CD1c-positive myeloid dendritic cell (primary cell): ENCODE data around the gene CANX.

Experiments used
- DNase-seq: peaks from one replicate; pipeline ENCODE4 v3.0.0-alpha.2; 2016; ENCODE audit errors: extremely low spot score

CANX gene

DNA sequence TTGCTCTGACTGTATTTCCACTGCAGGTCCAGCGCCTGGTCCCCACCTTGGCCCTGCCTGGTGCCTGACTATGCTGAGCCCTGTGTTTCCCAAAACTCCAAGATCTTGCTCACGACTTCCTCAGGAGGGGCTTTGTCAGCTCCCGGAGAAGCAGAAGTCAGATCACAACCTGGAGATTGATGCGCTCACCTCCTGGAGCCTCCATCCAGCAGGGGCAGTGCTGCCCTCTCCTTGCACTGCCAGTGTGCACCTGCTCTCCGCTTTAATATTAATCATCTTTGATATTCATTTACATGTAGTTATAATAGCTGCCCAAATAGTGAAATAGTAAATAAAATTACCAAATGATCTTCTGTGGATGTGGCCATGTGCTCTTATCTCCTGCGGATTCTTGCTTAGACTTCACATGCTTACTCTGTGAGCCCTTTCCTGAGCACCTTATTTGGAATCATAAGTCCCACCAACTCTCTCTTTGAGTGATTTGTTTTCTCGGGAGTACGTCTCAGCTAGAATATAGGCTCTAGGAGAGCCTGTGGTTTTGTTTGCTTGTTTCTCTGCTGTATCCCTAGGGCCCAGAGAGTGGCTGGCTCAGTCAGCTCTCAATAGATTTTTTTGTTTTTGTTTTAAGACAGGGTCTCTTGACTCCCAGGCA is 51.2 kb downstream of the CANX start:
- DNase-seq = no peak

- no peak for DNase-seq
These were observed 55.2 kb downstream of the CANX start for GRCh38 chr5:179753971-179754370.

DNA sequence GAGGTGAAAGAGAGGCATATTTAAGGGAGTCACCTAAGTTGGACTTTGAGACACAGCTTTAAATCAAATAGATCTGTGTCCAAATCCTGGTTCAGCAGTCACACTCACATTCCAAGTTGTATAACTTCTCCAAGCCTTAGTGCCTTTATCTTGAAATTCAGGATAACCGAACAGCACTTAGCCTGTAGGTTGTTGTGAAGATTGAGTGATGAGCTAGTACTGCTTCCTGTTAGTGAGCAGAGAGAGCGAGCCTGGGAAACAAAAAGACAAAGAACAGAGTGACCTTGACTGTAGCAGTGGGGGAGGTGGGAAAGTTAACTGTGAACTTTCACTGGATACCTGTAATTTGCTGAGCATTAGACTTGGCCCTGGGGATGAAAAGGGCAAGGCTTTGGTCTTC is 56.3 kb downstream of the CANX start:
- DNase-seq = no peak

DNA sequence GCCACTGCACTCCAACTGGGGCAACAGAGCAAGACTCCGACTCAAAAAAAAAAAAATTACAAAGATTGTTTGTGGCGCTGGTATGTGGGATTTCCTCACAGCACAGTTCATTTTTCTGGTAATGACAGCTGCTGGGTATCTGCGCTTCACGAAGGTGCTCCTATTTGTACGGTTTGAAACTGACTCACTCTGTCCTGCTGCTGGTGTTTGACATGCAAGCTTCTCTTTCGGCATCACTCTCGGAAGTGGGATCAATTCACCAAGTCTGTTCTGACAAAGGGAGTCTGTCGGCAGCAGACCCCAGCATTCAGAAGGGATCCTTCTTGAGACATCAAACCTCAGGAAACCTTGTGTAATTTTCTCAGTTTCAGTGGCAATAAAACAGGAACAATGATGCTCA is 60.2 kb downstream of the CANX start:
- DNase-seq = peak; percentile 76

DNA sequence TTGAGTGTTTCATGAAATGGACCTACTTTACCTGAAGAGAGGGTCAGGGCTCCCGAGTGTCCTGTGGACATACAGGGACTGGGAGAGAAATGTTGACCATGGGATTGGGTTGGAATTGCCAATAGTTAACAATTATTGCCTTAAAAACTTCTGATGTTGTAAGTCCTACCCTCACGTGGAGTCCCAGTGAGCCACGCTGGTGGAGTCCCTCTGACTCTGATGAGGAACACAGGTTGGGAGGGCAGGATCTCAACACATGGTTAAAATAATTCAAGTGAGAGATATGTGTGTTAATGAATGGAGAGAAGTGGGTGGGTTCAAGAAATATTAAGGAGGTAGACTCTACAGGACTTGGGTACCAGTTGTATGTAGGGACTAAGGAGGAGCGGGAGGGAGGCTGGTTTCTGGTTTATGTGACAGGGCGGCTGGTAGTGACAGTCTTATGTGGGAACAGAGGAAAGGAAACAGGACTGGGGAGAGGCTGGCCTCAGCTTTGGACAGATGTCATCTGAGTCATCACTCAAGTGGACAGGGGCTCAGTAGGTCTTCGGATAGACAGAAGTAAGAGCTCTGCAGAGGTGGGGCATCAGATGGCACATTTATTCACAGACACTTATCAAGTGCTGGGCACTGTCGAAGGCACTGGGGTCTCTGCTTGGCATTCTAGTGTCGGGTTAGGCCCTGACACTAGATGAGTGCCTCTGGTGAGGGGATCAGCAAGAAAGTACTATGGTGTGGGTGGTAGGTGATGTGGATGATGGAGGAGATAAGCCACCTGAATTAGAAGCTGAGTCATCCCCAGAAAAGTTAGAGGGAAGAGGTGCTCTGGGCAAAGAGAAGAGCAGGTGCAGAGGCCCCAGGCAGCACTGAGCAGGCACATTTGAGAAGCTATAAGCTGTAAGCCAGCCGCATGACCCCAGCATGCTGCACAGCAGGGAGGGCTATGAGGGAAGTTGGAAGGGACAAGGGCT is 61.1 kb downstream of the CANX start:
- peak; percentile 41 for DNase-seq

DNA sequence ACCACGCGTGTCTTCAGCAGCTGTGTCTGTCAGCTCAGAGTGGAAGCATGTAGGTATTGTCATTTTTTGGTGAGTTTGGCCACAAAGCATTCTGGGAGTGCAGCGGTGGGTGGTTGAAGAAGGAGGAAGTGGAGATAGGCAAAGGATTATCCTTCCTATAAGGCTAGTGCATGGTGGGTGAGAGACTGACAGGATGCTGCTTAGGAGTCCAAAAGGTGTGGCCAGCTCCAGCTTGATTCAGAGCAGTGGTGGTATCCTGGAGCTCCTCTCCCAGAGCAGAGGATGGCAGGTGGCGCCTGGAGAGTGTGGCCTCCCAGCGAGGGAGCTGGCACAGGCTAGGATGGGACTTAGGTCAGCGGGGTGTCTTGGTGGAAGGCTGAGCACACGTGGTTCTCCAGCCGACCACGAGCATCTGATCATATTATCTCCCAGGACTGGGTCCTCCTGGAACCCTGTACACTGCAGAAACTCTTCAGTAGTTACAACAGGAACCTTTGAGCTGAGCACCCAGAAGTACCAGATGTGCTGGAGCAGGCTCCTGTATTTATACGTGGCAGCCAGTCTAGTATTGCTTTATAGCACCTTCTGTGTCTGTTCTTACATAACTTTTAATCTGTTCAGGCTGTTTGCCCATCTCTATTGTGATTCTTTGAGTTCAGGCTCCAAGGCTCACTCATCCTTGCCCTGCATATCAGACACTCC is 63.5 kb downstream of the CANX start:
- DNase-seq = peak; percentile 77

DNA sequence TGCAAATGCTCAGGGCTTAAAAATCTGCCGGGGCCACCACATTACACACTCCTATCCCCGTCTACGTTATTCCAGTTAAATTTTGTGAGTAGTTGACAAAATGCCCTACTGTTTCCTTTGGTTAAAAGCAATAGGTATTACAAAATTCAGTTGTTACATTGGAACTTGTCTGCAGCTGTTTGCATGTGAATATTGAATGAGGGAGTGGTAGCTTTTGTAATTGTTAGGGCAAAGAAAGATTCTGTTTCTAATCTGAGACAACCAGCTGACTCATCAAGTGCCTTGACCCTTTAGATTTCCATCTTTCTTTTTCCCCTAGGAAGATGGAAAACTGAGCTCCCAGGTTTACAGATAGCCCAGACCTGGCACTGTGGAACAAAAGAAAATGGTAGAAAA is 64.0 kb downstream of the CANX start:
- no peak for DNase-seq

DNA sequence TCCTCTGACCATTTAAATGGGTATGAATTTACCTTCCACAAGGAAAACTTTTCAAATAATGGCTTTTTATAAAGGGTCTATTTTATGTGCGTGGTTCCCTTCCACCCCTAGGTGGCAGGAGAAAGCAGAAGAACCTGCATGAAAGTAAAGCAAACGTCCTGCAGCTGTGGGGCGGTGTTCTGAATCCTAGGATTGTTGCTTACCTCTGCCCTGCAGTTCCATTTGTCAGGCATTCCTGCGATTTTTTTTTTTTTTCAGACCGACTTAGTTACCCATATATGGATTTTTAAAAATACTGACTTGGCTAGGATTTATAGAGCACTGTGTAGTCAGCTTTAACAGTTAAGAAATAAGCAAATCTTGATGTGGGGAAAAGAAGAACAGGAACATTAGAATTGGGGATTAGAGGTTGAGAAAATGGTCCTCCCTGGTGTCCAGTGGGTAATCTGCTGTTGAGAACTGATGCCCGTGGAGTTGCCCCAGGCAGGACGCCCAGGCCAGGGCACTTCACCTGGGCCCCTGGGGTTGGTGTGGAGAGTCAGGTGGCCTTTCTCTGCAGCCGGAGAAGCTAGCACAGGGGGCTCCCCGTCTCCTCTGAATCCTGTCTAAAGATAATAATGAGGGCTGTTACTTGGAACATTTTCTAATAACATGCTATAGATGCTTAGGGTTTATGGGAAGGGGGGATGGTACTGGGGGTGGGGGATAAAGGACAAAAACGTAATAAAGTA is 64.6 kb downstream of the CANX start:
- peak; percentile 67 for DNase-seq

DNA sequence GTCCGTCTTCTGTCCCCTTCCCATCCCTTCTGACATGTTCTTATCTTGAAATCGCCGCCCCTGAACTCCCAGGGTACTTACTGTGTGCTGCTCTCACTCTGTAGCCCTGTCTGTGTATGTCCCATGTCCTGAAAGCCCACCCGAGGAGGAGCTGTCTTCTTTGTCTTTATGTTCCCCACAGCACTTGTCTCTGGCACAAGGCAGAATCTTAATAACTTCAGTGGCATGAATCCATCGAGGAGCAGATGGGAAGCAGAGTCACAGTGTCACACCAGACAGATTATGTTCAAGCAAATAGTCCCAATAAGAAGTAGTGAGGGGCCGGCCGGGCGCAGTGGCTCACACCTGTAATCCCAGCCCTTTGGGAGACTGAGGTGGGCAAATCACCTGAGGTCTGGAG is 65.3 kb downstream of the CANX start:
- no peak for DNase-seq

DNA sequence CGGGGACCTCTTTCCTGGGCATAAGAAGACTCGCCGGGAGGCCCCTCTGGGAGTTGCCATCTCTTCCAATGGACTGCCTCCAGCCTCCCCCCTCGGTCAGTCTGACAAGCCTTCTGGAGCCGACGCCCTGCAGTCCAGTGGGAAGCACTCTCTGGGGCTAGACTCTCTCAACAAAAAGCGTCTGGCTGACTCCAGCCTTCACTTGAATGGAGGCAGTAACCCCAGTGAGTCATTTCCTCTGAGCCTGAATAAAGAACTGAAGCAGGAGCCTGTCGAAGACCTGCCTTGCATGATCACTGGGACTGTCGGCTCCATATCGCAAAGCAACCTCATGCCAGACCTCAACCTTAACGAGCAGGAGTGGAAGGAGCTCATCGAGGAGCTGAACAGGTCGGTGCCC is 66.6 kb downstream of the CANX start:
- peak; percentile 64 for DNase-seq

GRCh38 chr5:179766021-179766725 is 67.4 kb downstream of the CANX start:
- peak; percentile 18 for DNase-seq

DNA sequence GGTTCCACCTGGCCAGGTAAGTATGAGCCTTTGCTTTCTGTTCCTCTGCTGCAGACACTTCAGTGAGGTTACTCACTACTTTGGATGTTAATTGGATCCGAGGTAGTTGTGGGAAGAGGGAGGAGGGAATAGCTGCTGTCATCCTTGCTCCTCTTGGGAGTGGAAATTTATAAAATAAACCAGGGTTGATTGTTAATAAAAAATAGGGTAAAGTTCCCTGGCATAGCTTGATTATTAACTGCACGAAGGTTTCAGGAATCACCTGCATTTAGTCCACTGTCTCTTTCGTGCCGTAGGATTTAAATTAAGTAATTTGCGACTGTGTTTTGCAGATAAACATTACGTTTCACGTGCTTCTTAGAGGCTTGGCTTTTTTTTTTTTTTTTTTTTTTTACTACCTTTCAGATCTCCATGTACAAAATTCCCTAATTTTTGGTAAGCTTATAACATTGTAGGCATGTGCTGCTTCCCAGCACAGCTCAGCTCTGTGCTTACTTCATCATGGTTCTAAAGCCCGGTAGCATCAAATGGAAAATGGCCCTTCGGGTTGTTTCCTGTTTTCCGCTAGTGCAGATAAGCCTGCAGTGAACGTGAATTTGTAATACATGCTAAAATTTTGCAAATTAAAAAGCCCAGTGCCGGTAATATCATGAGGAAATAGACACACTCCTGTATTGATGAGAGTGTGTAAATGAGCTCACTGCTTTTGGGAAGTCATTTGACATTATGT is 68.1 kb downstream of the CANX start:
- peak; percentile 52 for DNase-seq

DNA sequence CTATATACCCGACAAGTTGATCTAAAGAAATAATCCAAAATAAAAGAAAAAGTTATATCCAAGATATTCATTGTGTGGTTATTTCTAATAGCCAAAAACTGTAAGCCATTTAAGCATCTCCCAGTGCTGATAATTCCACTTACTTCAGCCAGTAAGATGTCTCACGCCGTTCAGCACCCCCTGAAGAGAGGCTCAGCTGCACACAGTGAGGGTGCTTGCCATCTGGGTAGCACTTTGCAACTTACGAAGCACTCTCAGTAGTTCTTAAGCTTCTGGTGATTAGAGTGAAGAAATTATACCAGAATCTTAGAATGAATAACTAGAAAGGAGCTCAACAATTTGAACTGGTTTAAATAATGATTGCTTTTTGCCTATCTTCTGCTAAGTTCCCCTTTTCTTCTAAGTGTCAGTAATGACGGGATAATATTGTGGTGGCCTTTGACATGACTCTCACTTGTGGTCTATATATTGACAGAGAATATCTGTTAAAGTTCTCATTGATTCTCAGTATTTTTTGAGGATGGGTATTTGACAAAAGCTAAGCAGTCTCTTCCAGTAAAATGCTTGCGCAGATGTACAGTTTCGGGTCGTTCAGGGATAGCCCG is 68.8 kb downstream of the CANX start:
- peak; percentile 24 for DNase-seq

DNA sequence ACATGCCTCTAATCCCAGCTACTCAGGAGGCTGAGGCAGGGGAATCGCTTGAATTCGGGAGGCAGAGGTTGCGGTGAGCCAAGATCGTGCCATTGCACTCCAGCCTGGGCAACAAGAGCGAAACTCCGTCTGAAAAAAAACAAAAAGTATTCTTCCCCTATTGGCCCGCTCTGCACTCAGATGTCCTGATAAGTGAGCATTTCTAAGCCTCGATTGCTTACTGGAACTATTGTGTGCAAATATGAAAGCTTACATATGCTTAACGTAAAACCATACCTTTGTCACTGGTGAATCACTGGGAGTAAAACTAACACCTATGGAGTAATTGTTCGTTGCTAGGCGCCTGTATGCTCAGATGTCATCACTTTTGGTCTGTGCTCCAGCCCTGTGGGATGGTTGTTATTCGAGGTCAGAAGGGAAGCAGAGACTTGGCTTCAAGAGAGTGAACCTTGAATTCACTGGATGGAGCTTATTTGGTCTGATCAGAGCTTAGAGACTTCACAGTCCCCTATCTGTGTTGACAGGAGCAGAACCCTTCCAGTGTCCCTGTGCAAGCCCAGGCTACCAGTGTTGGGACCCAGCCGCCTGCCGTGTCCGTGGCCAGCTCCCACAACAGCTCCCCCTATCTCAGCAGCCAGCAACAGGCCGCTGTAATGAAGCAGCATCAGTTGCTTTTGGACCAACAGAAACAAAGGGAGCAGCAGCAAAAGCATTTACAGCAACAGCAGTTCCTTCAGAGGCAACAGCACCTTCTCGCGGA is 69.7 kb downstream of the CANX start:
- DNase-seq = no peak

DNA sequence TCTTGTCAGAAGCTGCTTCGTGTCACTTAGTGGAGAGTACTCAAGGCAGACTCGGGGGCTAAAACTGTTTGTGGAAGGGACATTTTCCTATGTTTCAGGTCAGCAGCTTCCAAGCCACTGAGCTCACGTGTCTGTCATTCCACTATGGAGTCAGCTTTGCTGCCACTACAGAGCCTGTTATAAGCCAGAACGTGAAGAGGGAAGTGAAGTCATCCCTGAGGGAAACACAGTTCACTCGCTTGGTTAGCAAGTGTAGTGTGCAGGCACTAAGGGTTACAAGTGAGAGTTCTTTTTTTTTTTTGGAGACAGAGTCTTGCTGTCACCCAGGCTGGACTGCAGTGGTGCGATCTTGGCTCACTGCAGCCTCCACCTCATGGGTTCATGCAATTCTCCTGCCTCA is 70.5 kb downstream of the CANX start:
- DNase-seq = peak; percentile 74

DNA sequence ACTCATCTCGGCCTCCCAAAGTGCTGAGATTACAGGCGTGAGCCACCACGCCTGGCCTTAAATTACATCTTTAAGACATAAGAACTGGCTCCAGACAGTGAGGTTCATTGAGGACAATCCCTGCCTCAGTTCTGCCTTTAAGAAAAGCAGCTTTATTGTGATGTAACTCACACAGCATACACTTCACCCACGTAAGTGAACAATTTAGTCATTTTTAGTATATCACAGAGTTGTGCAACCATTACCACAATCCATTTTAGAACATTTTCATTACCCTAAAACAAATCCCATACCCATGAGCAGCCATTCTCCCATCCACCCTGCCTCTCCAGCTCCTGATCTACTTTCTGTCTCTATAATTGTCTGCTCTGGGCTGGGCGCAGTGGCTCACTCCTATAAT is 71.0 kb downstream of the CANX start:
- peak; percentile 73 for DNase-seq

GRCh38 chr5:179771311-179771895 is 72.6 kb downstream of the CANX start:
- DNase-seq = peak; percentile 46

- no peak for DNase-seq
These were observed 73.6 kb downstream of the CANX start for GRCh38 chr5:179772351-179772750.

DNA sequence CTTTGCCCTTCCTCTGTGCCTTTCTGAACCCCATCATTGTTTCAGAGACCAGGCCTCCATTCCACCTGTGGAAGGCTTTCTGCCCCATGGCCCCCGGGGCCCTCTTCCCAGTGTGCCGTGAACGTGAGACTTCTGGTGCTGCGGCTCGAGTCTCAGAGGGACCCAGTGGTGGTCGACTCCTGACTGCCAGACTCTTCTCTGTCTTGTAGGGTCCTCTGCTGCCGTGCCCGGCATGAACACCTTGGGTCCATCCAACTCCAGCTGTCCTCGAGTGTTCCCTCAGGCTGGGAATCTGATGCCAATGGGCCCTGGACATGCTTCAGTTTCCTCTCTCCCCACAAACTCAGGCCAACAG is 74.9 kb downstream of the CANX start:
- no peak for DNase-seq
